ENCODE measurements around the gene ADRA1B.

The ADRA1B gene

GRCh38 chr5:159923008-159923407 lies 6.7 kb downstream of the ADRA1B start:
- Histone ChIP-seq H3K9me3 (ENCODE audit: insufficient read depth, low read length) (no peaks in the 10 kb centered on the region), H3K4me2 (ENCODE audit: low read depth, low read length, poor library complexity, severe bottlenecking) (no peak overlapping the region), H4K20me1 (ENCODE audit: low read depth, low read length) (no peaks in the 10 kb centered on the region), H3F3A (ENCODE audit: insufficient read depth) (no peaks in the 10 kb centered on the region), H3K36me3 (ENCODE audit: low read length) (no peaks in the 10 kb centered on the region), H3K27me3 (ENCODE audit: low read length) (no peaks in the 10 kb centered on the region), H3K9ac (ENCODE audit: low read length) (no peak overlapping the region), H2AFZ (ENCODE audit: low read depth, low read length, severe bottlenecking) (no peak overlapping the region), H3K79me2 (ENCODE audit: insufficient read depth, low read length) (no peaks in the 10 kb centered on the region), H3K9me2 (replicated peaks; ENCODE audit: insufficient read depth, low read length) (no peaks in the 10 kb centered on the region), H3K27ac (ENCODE audit: low read depth, low read length) (no peak overlapping the region), H3K4me3 (ENCODE audit: insufficient read depth, low read length, poor library complexity, severe bottlenecking) (no peak overlapping the region)
- TF ChIP-seq, protein P1, sequence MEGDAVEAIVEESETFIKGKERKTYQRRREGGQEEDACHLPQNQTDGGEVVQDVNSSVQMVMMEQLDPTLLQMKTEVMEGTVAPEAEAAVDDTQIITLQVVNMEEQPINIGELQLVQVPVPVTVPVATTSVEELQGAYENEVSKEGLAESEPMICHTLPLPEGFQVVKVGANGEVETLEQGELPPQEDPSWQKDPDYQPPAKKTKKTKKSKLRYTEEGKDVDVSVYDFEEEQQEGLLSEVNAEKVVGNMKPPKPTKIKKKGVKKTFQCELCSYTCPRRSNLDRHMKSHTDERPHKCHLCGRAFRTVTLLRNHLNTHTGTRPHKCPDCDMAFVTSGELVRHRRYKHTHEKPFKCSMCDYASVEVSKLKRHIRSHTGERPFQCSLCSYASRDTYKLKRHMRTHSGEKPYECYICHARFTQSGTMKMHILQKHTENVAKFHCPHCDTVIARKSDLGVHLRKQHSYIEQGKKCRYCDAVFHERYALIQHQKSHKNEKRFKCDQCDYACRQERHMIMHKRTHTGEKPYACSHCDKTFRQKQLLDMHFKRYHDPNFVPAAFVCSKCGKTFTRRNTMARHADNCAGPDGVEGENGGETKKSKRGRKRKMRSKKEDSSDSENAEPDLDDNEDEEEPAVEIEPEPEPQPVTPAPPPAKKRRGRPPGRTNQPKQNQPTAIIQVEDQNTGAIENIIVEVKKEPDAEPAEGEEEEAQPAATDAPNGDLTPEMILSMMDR (IDR thresholded peaks at IDR 0.05; ENCODE audit: insufficient read depth, low read length, poor library complexity, severe bottlenecking): no peak
- TF ChIP-seq EZH2phosphoT487 (conservative IDR thresholded peaks at IDR 0.05; ENCODE audit: low read length): no peak

DNA sequence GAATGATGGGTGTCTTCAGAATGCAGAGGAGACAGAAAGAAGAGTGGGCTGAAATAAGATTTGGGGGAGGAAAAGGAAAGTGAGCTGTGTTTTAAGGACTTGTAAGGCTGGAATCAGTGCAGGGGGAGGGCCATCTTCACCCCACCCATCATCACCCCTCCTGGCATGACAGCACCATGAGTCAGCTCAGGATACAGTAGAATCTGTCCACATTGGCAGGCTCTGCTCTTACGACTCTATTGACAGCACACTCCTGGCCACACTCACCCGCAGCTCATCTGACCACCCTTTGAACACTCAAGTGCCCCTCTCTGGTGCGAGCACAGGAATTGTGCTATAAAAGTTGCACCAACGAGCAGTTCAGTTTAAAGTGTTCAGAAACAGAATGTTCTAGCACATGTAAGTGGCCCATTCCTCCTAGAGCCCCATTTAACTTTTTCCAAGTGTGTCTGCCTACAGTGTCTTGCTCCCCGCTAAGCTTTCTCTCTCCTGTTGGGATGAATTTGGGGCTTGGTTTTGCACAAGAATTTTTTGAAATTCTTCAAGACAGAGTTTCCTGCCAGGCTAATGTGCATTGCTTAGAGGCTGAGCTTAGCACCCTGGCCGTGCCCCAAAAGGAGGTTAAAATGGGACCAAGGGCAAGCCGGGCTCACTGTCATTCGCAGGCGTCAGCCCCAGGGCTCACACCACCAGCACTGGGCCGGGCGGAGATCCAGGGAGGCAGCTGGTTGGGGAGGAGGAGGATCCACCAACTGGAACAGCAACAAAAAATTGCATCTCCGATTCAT lies 12.0 kb downstream of the ADRA1B start:
- no peaks in the 10 kb centered on the region for H3K9me3 ChIP-seq (ENCODE audit: insufficient read depth, low read length)
- H3K9me2 ChIP-seq (replicated peaks; ENCODE audit: insufficient read depth, low read length): no peaks in the 10 kb centered on the region
- H3K4me3 ChIP-seq (ENCODE audit: insufficient read depth, low read length, poor library complexity, severe bottlenecking): no peak overlapping the region
- no peak overlapping the region for H3K9ac ChIP-seq (ENCODE audit: low read length)
- H3K27me3 ChIP-seq (ENCODE audit: low read length): 0 out of 2 replicates have a peak, but pooled peaks cover under 1% of the 10 kb centered on the region
- no peak overlapping the region for H2AFZ ChIP-seq (ENCODE audit: low read depth, low read length, severe bottlenecking)
- H3F3A ChIP-seq (ENCODE audit: insufficient read depth): no peaks in the 10 kb centered on the region
- H3K4me2 ChIP-seq (ENCODE audit: low read depth, low read length, poor library complexity, severe bottlenecking): no peak overlapping the region
- H3K27ac ChIP-seq (ENCODE audit: low read depth, low read length): no peak overlapping the region
- TF ChIP-seq EZH2phosphoT487 (conservative IDR thresholded peaks at IDR 0.05; ENCODE audit: low read length): no peak
- TF ChIP-seq, protein P1 (IDR thresholded peaks at IDR 0.05; ENCODE audit: insufficient read depth, low read length, poor library complexity, severe bottlenecking): no peak
- no peaks in the 10 kb centered on the region for H3K36me3 ChIP-seq (ENCODE audit: low read length)
- no peaks in the 10 kb centered on the region for H4K20me1 ChIP-seq (ENCODE audit: low read depth, low read length)
- H3K79me2 ChIP-seq (ENCODE audit: insufficient read depth, low read length): no peaks in the 10 kb centered on the region

DNA sequence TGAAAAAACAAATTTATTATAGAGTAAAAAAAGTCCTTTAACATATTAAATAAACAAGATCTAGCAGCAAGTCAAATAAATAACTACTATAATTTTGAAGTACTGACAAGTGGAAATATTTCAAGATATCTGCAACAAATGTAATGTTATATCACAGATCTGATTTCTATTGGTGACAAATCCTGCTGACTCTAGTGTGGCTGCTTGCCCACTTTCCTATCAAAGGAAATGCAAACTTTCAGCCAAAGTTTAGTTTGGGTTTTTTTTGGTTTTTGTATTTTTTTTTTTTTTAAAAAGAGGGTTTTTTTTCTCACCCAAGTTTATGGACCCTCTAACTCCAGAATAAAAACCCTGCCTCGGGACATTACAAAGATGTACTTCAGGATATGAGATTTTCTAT lies 12.9 kb downstream of the ADRA1B start:
- TF ChIP-seq EZH2phosphoT487 (conservative IDR thresholded peaks at IDR 0.05; ENCODE audit: low read length): no peak
- TF ChIP-seq, protein P1 (IDR thresholded peaks at IDR 0.05; ENCODE audit: insufficient read depth, low read length, poor library complexity, severe bottlenecking): no peak

More for the DNA sequence above, 12.9 kb downstream of the ADRA1B start:
- H4K20me1 ChIP-seq (ENCODE audit: low read depth, low read length): no peaks in the 10 kb centered on the region
- no peaks in the 10 kb centered on the region for H3K9me3 ChIP-seq (ENCODE audit: insufficient read depth, low read length)
- H3K36me3 ChIP-seq (ENCODE audit: low read length): no peaks in the 10 kb centered on the region
- H3K4me2 ChIP-seq (ENCODE audit: low read depth, low read length, poor library complexity, severe bottlenecking): no peak overlapping the region
- no peaks in the 10 kb centered on the region for H3F3A ChIP-seq (ENCODE audit: insufficient read depth)
- no peak overlapping the region for H3K9ac ChIP-seq (ENCODE audit: low read length)
- no peak overlapping the region for H3K27ac ChIP-seq (ENCODE audit: low read depth, low read length)
- no peak overlapping the region for H3K4me3 ChIP-seq (ENCODE audit: insufficient read depth, low read length, poor library complexity, severe bottlenecking)
- no peaks in the 10 kb centered on the region for H3K9me2 ChIP-seq (replicated peaks; ENCODE audit: insufficient read depth, low read length)
- no peaks in the 10 kb centered on the region for H3K79me2 ChIP-seq (ENCODE audit: insufficient read depth, low read length)
- H2AFZ ChIP-seq (ENCODE audit: low read depth, low read length, severe bottlenecking): no peak overlapping the region
- H3K27me3 ChIP-seq (ENCODE audit: low read length): 0 out of 2 replicates have a peak, but pooled peaks cover 4% of the 10 kb centered on the region

All from SU-DHL-6 (cell line).